Prostate gland (tissue), 2 donors: Measurements from ENCODE around the gene TARBP1.

ENCODE experiments used
- POLR2A ChIP-seq: fragments of 450-650 bp; IDR thresholded peaks from one replicate; pipeline ENCODE4 v1.6.1; 2016; ENCODE audit warnings: antibody characterized with exemption, mild to moderate bottlenecking
- POLR2AphosphoS5 ChIP-seq: sonication (generic); formaldehyde crosslinking; IDR thresholded peaks from one replicate; pipeline ENCODE4 v1.6.1; 2017; ENCODE audit warnings: antibody characterized with exemption
- TF ChIP-seq, protein P1 (sequence below), 4 experiments: fragments of 200-600 bp in 2 of 4; fragments of 450-650 bp in 2 of 4; sonication (generic) in 2 of 4; IDR thresholded peaks; 1 replicate in 3 of 4; 2 replicates in 1 of 4; pipeline ENCODE4 v1.5.1; 2016 to 2019; ENCODE audit warnings: antibody characterized with exemption in 4 of 4, mild to moderate bottlenecking in 2 of 4, moderate library complexity in 2 of 4

DNA sequence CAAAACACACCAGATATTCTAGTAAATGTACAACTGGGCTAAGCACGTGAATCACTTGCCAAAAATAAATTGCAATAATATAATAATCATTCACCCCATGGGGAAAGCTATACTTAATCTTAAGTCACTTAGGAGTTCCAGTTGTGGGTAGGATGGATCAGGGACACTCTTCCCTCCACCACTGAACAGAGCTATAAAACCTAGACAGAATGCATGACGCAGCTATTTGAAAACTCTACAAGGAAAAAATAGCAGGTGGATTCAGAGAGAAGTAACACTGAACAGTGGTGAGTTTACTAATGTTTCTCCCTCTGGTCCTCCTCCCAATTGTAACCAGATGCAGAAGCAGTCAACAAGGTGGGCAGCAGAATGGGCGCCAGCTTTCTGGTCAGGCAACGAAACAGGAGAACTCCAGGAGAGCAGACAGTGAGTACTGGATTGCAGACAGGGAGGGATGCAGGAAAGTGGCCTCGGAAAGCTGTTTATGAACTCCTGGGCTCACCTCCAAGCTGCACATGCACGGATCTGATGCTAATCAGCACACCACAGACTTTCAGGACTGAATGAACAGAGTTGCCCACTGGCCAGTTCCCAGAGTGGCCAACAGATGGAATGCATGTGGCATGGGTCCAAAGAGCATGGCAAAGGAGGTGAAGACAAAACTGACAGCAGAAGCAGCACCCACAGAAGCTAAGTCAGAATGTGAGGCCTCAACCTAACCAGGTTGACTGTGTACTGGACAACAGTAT, 41.4 kb downstream of the TARBP1 start:
- no peak for TF ChIP-seq POLR2AphosphoS5
- no peak for TF ChIP-seq POLR2A
- TF ChIP-seq, protein P1, sequence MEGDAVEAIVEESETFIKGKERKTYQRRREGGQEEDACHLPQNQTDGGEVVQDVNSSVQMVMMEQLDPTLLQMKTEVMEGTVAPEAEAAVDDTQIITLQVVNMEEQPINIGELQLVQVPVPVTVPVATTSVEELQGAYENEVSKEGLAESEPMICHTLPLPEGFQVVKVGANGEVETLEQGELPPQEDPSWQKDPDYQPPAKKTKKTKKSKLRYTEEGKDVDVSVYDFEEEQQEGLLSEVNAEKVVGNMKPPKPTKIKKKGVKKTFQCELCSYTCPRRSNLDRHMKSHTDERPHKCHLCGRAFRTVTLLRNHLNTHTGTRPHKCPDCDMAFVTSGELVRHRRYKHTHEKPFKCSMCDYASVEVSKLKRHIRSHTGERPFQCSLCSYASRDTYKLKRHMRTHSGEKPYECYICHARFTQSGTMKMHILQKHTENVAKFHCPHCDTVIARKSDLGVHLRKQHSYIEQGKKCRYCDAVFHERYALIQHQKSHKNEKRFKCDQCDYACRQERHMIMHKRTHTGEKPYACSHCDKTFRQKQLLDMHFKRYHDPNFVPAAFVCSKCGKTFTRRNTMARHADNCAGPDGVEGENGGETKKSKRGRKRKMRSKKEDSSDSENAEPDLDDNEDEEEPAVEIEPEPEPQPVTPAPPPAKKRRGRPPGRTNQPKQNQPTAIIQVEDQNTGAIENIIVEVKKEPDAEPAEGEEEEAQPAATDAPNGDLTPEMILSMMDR (IDR thresholded peaks at IDR 0.05): no peak
